Endothelial cell of umbilical vein (primary cell): ENCODE results near the gene C8A.

Experiments
- CTCF ChIP-seq, 2 donors: IDR thresholded peaks; 1 replicate in 1 of 2; 2 replicates in 1 of 2; pipeline ENCODE4 v1.5.1; 2011; ENCODE audit warnings: low read length in 2 of 2, mild to moderate bottlenecking in 2 of 2, moderate library complexity in 2 of 2, control low read depth in 1 of 2, inconsistent platforms in 1 of 2, low read depth in 1 of 2; ENCODE audit not compliant: insufficient read depth in 1 of 2; ENCODE audit errors: extremely low read depth in 1 of 2
- MAX ChIP-seq: IDR thresholded peaks from 2 replicates; pipeline ENCODE4 v1.6.1; 2011; ENCODE audit not compliant: insufficient read depth, insufficient read length
- POLR2A ChIP-seq: IDR thresholded peaks from 2 replicates; pipeline ENCODE4 v1.6.1; 2012; ENCODE audit warnings: low read depth, mild to moderate bottlenecking, control low read depth, low read length

GRCh38 chr1:56948403-56949023 lies 93.9 kb downstream of the C8A start:
- TF ChIP-seq POLR2A (no peak), CTCF (IDR thresholded peaks at IDR 0.05; ENCODE audit: extremely low read depth in 1 of 2, insufficient read depth in 1 of 2, low read depth in 1 of 2, low read length in 2 of 2) (no peak), MAX (no peak)
